Measurements from ENCODE around the gene PCGF6.
A peak's percentile ranks its signal among the peaks of the same experiment; 100 is the strongest.
"Not testable (repeated sequence)": the region's sequence is repeated elsewhere in the genome, so short reads cannot be mapped to it uniquely, and the experiment has no call there.

The PCGF6 gene

GRCh38 chr10:103354567-103354966 lies 3.6 kb upstream of the PCGF6 start:
- H3K4me3 Mint-ChIP-seq; H3K36me3 Mint-ChIP-seq (ENCODE audit: low read depth); H3K27me3 Mint-ChIP-seq (ENCODE audit: low read depth); H3K4me1 Mint-ChIP-seq (ENCODE audit: low read depth); H3K9me3 Mint-ChIP-seq; H3K27ac Mint-ChIP-seq: not testable (repeated sequence)

- H3K4me3 Mint-ChIP-seq, result no peak overlapping the region
These were observed 2.3 kb upstream of the PCGF6 start for GRCh38 chr10:103353281-103353680.

GRCh38 chr10:103350175-103350516 lies 794 bp downstream of the PCGF6 start:
- H3K9me3 Mint-ChIP-seq, result no peaks in the 10 kb centered on the region

More at GRCh38 chr10:103353281-103353680, 2.3 kb upstream of the PCGF6 start:
- Mint-ChIP-seq H3K4me1 (ENCODE audit: low read depth) (peaks cover 7% of the 10 kb centered on the region), H3K36me3 (ENCODE audit: low read depth) (peaks cover 3% of the 10 kb centered on the region), H3K27ac (no peak overlapping the region), H3K9me3 (no peaks in the 10 kb centered on the region), H3K27me3 (ENCODE audit: low read depth) (no peaks in the 10 kb centered on the region)

GRCh38 chr10:103336370-103336769 lies 14.6 kb downstream of the PCGF6 start:
- Mint-ChIP-seq H3K4me3 (no peak overlapping the region), H3K36me3 (ENCODE audit: low read depth) (peaks cover 14% of the 10 kb centered on the region), H3K4me1 (ENCODE audit: low read depth) (no peaks in the 10 kb centered on the region), H3K27ac (no peak overlapping the region), H3K9me3 (no peaks in the 10 kb centered on the region), H3K27me3 (ENCODE audit: low read depth) (no peaks in the 10 kb centered on the region)

More at GRCh38 chr10:103350175-103350516, 794 bp downstream of the PCGF6 start:
- peak overlapping the region; percentile 93 for H3K4me3 Mint-ChIP-seq
- peaks cover 13% of the 10 kb centered on the region for H3K36me3 Mint-ChIP-seq (ENCODE audit: low read depth)
- H3K27ac Mint-ChIP-seq, result peak overlapping the region; percentile 5
- peaks cover 7% of the 10 kb centered on the region for H3K4me1 Mint-ChIP-seq (ENCODE audit: low read depth)
- H3K27me3 Mint-ChIP-seq (ENCODE audit: low read depth), result no peaks in the 10 kb centered on the region

GRCh38 chr10:103334567-103334966 lies 16.4 kb downstream of the PCGF6 start:
- no peak overlapping the region for H3K27ac Mint-ChIP-seq
- peaks cover 16% of the 10 kb centered on the region for H3K36me3 Mint-ChIP-seq (ENCODE audit: low read depth)
- no peaks in the 10 kb centered on the region for H3K9me3 Mint-ChIP-seq
- no peaks in the 10 kb centered on the region for H3K4me1 Mint-ChIP-seq (ENCODE audit: low read depth)
- no peak overlapping the region for H3K4me3 Mint-ChIP-seq
- no peaks in the 10 kb centered on the region for H3K27me3 Mint-ChIP-seq (ENCODE audit: low read depth)

- Mint-ChIP-seq H3K36me3 (ENCODE audit: low read depth) (peaks cover 16% of the 10 kb centered on the region), H3K27ac (no peak overlapping the region), H3K27me3 (ENCODE audit: low read depth) (no peaks in the 10 kb centered on the region)
These were observed 16.9 kb downstream of the PCGF6 start for GRCh38 chr10:103333934-103334520.

GRCh38 chr10:103327906-103328305 lies 23.0 kb downstream of the PCGF6 start:
- H3K4me3 Mint-ChIP-seq, result no peak overlapping the region
- H3K9me3 Mint-ChIP-seq, result no peaks in the 10 kb centered on the region
- peaks cover 17% of the 10 kb centered on the region for H3K36me3 Mint-ChIP-seq (ENCODE audit: low read depth)
- no peak overlapping the region for H3K27ac Mint-ChIP-seq
- H3K4me1 Mint-ChIP-seq (ENCODE audit: low read depth), result no peaks in the 10 kb centered on the region
- H3K27me3 Mint-ChIP-seq (ENCODE audit: low read depth), result no peaks in the 10 kb centered on the region

More at GRCh38 chr10:103333934-103334520, 16.9 kb downstream of the PCGF6 start:
- H3K4me3 Mint-ChIP-seq, result no peak overlapping the region
- no peaks in the 10 kb centered on the region for H3K9me3 Mint-ChIP-seq
- H3K4me1 Mint-ChIP-seq (ENCODE audit: low read depth), result no peaks in the 10 kb centered on the region

- no peaks in the 10 kb centered on the region for H3K9me3 Mint-ChIP-seq
- no peak overlapping the region for H3K27ac Mint-ChIP-seq
- H3K4me1 Mint-ChIP-seq (ENCODE audit: low read depth), result no peaks in the 10 kb centered on the region
- H3K27me3 Mint-ChIP-seq (ENCODE audit: low read depth), result no peaks in the 10 kb centered on the region
- H3K4me3 Mint-ChIP-seq, result no peak overlapping the region
- H3K36me3 Mint-ChIP-seq (ENCODE audit: low read depth), result peaks cover 17% of the 10 kb centered on the region
These were observed 34.9 kb downstream of the PCGF6 start for GRCh38 chr10:103316087-103316486.

- no peaks in the 10 kb centered on the region for H3K9me3 Mint-ChIP-seq
- no peaks in the 10 kb centered on the region for H3K4me1 Mint-ChIP-seq (ENCODE audit: low read depth)
- no peak overlapping the region for H3K27ac Mint-ChIP-seq
- H3K4me3 Mint-ChIP-seq, result no peak overlapping the region
- H3K27me3 Mint-ChIP-seq (ENCODE audit: low read depth), result no peaks in the 10 kb centered on the region
- peaks cover 25% of the 10 kb centered on the region for H3K36me3 Mint-ChIP-seq (ENCODE audit: low read depth)
These were observed 40.7 kb downstream of the PCGF6 start for GRCh38 chr10:103310197-103310596.

- Mint-ChIP-seq H3K36me3 (ENCODE audit: low read depth) (peaks cover 26% of the 10 kb centered on the region), H3K27ac (no peak overlapping the region), H3K27me3 (ENCODE audit: low read depth) (no peaks in the 10 kb centered on the region), H3K4me1 (ENCODE audit: low read depth) (no peaks in the 10 kb centered on the region), H3K9me3 (no peaks in the 10 kb centered on the region), H3K4me3 (no peak overlapping the region)
These were observed 43.3 kb downstream of the PCGF6 start for GRCh38 chr10:103307594-103307993.

GRCh38 chr10:103295374-103296015 lies 55.4 kb downstream of the PCGF6 start:
- Mint-ChIP-seq H3K9me3 (no peaks in the 10 kb centered on the region), H3K4me1 (ENCODE audit: low read depth) (no peaks in the 10 kb centered on the region), H3K27ac (no peak overlapping the region), H3K4me3 (no peak overlapping the region), H3K36me3 (ENCODE audit: low read depth) (peaks cover 2% of the 10 kb centered on the region), H3K27me3 (ENCODE audit: low read depth) (peaks cover 21% of the 10 kb centered on the region)

GRCh38 chr10:103291588-103291987 lies 59.4 kb downstream of the PCGF6 start:
- Mint-ChIP-seq H3K27ac (no peak overlapping the region), H3K36me3 (ENCODE audit: low read depth) (no peaks in the 10 kb centered on the region), H3K4me3 (no peak overlapping the region), H3K4me1 (ENCODE audit: low read depth) (no peaks in the 10 kb centered on the region), H3K9me3 (no peaks in the 10 kb centered on the region), H3K27me3 (ENCODE audit: low read depth) (peaks cover 44% of the 10 kb centered on the region)

- H3K27ac Mint-ChIP-seq, result no peak overlapping the region
- no peaks in the 10 kb centered on the region for H3K4me1 Mint-ChIP-seq (ENCODE audit: low read depth)
- no peaks in the 10 kb centered on the region for H3K36me3 Mint-ChIP-seq (ENCODE audit: low read depth)
- H3K27me3 Mint-ChIP-seq (ENCODE audit: low read depth), result peaks cover 40% of the 10 kb centered on the region
- H3K4me3 Mint-ChIP-seq, result no peak overlapping the region
- H3K9me3 Mint-ChIP-seq, result no peaks in the 10 kb centered on the region
These were observed 62.9 kb downstream of the PCGF6 start for GRCh38 chr10:103287992-103288391.

- Mint-ChIP-seq H3K36me3 (ENCODE audit: low read depth) (no peaks in the 10 kb centered on the region), H3K9me3 (no peaks in the 10 kb centered on the region), H3K27ac (no peak overlapping the region), H3K4me1 (ENCODE audit: low read depth) (no peaks in the 10 kb centered on the region), H3K4me3 (no peak overlapping the region), H3K27me3 (ENCODE audit: low read depth) (peaks cover 57% of the 10 kb centered on the region)
These were observed 66.8 kb downstream of the PCGF6 start for GRCh38 chr10:103284170-103284569.

- peaks cover 54% of the 10 kb centered on the region for H3K27me3 Mint-ChIP-seq (ENCODE audit: low read depth)
- H3K36me3 Mint-ChIP-seq (ENCODE audit: low read depth), result peaks cover 3% of the 10 kb centered on the region
- no peak overlapping the region for H3K4me3 Mint-ChIP-seq
- H3K4me1 Mint-ChIP-seq (ENCODE audit: low read depth), result peaks cover 4% of the 10 kb centered on the region
- H3K27ac Mint-ChIP-seq, result no peak overlapping the region
- H3K9me3 Mint-ChIP-seq, result peaks cover 5% of the 10 kb centered on the region
These were observed 68.0 kb downstream of the PCGF6 start for GRCh38 chr10:103282961-103283360.
